GM18507 (cell line): Measurements from ENCODE around the gene ME3.

Experiments used
- DNase-seq: peaks from one replicate; pipeline ENCODE4 v3.0.0; 2011; ENCODE audit warnings: low read depth; ENCODE audit not compliant: insufficient read length; ENCODE audit errors: extremely low spot score
- FAIRE-seq: peaks from 2 replicates; lab custom pipeline; 2011; peaks lifted over from hg19 to GRCh38; lab: Jason Lieb, UNC

The ME3 gene

GRCh38 chr11:86672007-86672621 is at the start of gene ME3:
ME3 (minus strand) TSS chr11:86672616.
- FAIRE-seq (no peak), DNase-seq (no peak)

DNA sequence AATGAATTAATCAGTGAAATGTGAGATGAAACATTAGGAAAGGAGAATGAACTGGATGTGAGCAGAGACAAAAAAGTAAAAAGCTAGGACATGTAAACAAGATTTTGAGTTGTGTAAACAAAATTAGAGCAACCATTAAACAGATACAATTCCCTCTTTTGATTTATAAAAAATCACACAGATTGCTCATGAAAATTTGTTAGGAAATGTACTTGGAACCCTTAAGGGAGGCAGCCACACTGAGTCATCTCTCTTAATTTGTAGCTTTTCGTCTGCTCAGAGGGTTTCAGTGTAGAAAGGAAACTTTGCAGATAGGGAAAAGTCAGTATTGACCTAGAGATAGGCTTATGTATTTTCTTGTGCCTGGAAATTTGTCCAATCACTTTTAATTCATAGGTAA is 49.6 kb upstream of the ME3 start:
- FAIRE-seq: no peak
- no peak for DNase-seq

DNA sequence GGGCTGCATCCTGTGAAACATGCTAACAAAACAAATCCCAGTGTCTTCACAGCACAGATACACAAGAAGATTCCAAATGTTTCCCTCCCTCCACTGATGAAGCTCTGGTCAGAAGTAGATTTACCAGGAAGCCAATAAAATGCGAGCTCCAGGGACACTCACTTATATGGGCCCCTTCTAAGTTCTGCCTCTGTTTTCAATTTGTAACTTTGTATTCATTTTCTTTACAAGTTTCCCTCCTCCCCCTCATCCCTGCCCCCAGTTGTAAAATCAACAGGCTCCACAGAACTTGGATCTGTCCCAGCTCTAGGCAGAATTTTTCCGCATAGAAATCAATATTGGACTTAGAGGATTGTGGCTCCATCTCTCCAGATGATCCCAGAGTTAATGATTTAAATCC is 48.1 kb upstream of the ME3 start:
- FAIRE-seq: no peak
- DNase-seq: no peak

GRCh38 chr11:86719781-86720463 is 47.5 kb upstream of the ME3 start:
- DNase-seq: no peak
- FAIRE-seq: no peak

DNA sequence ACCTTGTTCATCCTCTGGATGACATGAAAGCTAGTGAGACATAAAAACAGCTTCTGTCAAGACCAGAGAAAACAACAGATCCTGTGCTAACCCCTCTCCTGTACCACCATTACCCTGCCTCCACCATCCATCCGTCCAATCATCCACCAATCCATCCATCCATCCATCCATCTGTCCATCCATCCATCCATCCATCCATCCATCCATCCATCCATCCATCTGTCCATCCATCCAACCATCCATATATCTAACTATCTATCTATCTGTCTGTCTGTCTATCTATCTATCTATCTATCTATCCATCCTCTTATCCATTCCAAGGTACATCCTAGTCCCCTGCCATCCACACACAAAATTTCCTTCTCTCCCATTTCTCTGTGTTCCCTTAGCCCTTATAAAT is 46.6 kb upstream of the ME3 start:
- no peak for DNase-seq
- no peak for FAIRE-seq

DNA sequence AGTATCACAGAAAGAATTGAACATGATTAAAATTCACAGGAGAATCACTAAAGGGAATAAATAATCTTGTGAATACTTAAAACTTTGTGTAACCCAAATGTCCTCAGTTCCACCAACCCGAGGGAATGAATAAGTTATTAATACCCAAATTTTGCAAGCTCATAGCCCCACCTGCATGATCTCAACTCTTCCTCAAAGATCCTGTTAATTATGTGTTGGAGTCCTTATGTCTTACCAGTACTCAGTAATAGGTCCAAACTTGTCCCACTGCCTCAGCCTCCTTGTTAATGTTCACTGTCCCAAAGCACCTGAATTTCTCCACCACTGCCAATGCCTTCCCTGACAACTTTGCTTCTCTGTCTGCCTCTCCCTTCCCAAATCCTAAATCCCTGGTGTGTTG is 46.1 kb upstream of the ME3 start:
- FAIRE-seq: no peak
- no peak for DNase-seq

DNA sequence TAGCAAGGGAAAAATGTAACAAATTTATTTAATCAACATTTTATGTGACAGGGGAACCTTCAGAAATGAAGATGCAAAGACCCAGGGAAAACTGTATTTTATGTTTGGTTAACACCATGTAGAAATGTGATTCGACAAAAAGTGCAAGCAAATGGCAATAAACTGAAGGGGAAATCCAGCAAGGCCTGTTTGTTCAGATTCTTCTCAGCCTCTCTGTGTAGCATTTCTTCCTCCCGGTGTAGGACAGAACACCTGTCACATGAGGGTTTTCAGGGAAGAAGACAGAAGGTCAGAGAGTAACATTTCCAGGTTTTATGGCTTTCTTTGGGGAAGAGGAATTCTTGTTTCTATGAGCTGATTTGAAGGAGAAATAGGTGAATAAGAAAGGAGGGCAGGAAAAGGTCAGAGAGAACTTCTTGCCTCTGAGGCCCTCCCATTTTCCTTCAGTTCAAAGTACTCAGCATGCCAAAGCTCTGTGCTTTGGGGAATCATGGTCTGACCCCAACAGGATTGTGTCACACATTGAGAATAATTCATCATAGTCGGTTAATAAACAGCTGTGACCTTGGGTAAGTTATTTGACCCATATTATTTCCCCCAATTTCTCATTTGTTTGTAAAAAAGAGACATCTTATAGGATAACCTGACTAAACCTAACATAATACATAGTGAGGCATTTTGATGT is 45.5 kb upstream of the ME3 start:
- FAIRE-seq: no peak
- no peak for DNase-seq

- DNase-seq: no peak
- no peak for FAIRE-seq
These were observed 43.2 kb upstream of the ME3 start for GRCh38 chr11:86715611-86716010.

GRCh38 chr11:86713552-86713951 is 41.1 kb upstream of the ME3 start:
- DNase-seq (no peak), FAIRE-seq (no peak)

GRCh38 chr11:86710936-86711335 is 38.5 kb upstream of the ME3 start:
- no peak for FAIRE-seq
- no peak for DNase-seq

DNA sequence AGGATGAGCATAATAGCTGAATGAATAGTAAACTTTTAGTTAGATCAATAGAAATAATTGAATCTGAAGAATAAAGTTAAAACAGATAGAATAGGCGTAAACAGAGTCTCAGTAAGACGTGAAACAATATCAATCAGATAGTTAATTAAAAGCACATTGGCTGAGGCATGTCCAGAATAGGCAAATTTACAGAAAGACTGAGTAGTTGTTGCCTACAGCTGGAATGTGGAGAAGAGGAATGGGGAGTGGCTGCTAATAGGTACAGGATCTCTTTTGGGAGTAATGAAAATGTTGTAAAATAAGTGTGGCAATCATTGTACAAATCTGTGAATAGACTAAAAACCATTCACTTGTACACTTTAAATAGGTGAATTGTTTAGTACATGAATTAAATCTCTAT is 36.3 kb upstream of the ME3 start:
- no peak for FAIRE-seq

GRCh38 chr11:86706338-86707131 is 34.1 kb upstream of the ME3 start:
- FAIRE-seq (no peak), DNase-seq (no peak)

More for the DNA sequence above, 36.3 kb upstream of the ME3 start:
- no peak for DNase-seq

GRCh38 chr11:86704710-86705109 is 32.3 kb upstream of the ME3 start:
- no peak for FAIRE-seq
- DNase-seq: no peak

DNA sequence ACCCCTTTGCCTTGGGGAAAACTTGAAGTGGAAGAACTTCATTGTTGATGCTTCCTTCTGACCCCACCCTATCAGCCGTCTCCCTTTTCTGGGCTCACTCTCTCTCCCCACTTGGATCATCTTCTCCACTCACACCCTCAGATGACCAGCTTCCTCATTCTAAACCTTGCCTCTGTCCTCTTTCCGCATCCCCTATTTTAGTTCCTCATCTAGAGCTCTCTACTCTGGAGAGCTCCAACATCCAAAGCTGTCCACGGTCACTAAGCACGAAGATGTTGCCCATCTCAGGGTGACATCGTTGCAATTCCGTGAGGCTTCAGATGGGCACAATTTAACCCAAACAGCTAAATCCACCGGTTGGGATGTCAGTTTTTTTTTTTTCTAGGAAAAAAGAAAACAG is 31.6 kb upstream of the ME3 start:
- DNase-seq: no peak

DNA sequence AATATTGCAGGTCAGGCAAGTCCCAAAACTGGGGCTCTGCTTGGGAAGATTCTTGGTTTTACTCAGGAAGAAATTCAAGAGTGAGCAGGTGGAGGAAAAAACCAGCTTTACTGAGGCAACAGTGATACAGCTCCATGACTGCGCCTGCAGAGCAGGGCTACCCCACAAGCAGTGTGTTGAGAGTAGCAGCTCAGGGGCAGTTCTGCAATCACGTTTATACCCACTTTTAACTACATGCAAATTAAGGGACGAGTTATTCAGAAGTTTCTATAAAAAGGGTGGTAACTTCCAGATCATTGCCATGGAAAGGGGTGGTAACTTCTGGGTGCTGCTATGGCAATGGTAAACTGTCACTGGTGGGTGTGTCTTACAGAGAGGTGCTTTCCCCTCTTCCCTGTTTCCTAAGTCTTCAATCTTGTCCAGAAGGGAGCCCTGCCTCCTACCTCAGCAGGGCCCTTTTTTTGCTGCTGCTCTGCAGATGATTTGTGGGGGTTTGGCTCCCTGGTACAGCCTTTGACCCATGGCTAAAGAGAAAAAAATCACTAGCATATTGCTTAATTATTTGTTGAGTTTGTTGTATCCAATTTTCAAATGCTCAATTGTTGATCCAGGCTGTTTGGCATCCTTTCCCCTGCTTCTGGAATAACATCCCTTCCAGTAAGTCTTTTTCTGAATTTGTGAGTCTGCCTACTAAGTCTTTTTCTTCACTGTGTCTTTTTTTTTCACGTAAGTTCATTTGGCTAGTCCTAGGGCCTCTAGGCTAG is 30.0 kb upstream of the ME3 start:
- no peak for FAIRE-seq

More for the DNA sequence above, 31.6 kb upstream of the ME3 start:
- no peak for FAIRE-seq

DNA sequence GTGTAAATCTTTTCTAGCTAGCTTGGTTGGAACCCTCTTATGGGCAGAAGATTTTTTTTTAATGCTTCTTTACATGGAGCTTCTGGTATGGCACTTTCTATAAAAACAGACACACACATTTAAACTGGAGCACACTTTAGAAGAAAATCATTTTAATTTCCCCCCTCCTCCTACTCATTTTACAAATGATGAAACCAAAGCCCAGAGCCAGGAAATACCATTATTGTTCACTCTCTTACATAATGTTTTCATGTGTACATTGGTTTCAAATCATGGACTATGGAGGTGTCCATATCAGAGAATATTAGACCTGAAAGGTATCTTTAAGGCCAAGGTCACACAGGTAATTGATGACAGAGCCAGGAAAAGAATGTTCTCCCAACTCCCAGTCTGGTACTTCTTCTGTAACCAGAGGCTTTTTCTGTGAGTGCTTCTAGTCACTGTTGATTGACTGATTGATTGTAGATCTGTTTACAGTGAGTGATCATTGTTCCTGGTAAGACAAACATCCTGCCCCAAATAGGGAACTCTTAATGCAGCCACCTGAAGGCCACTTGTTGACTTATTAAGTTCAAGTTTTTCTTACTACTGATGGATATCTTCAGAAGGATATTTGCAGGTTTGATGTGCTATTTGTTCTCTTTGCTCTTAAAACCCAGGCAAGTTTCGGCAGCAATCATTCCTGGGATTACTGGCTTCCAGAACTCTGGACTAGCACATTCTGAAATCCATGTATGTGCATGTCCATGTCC is 26.8 kb upstream of the ME3 start:
- no peak for FAIRE-seq
- no peak for DNase-seq

More for the DNA sequence above, 30.0 kb upstream of the ME3 start:
- no peak for DNase-seq

DNA sequence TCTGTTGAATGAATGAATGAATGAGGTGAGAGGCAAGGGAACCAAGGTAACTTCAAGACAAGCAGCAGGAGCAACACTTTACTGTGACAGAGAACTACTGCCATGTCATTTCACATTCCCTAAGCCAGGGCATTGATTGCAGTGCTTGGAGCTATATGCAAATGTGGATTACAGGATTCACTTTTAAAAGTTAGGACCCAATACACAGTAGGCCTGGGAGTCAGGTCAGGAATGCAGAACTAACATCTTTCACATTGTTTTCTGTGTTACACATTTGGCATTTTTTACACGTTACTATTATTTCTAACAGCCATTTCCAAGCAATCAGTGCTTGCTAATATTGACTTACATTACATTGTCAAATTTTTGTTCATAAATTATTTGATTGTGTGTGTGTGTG is 26.2 kb upstream of the ME3 start:
- DNase-seq (no peak), FAIRE-seq (no peak)

- FAIRE-seq: no peak
- DNase-seq: no peak
These were observed 24.0 kb upstream of the ME3 start for GRCh38 chr11:86696451-86696850.

DNA sequence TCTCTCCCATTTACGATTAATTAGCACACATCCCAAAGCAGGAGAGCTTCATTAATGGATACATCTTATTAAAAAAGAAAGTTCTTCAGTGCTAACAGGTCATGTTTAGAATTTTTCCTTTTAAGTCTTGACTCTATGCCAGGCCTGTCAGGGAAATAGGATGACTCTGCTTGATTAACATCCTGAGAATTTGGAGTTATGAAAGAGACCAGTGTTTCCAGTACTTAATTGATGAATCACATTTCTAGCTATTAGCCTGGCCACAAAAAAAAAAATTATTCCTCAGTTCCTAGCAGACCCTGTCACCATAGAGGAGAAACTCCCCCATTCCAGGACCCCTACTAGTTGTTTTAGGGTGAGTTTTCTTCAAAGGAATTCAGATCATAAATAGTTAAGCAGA is 23.6 kb upstream of the ME3 start:
- DNase-seq (no peak), FAIRE-seq (no peak)
